A549 (cell line): ENCODE measurements around the gene KRT38. TPM values are rescaled to one million over a fixed set of nuclear protein-coding genes. Genes with fewer than 3 reads are reported as not detected.

Experiments used
- ATAC-seq, 2 experiments: fragments of 200-7000 bp in 1 of 2; fragments of >200 bp in 1 of 2; cut with Nextera tagmentation in 1 of 2; cut with Tn5 transposase in 1 of 2; 3 replicates each; pipeline versions ENCODE4 v1.8.0 to v1.9.1; 2018 to 2020; ENCODE audit warnings: mild to moderate bottlenecking in 1 of 2, moderate library complexity in 1 of 2
- CTCF ChIA-PET: fragments of 300-600 bp; sonication (Branson Sonifier 250); formaldehyde crosslinking; extraction: SDS; loops from one replicate; lab custom pipeline; 2021; ENCODE audit warnings: antibody characterized with exemption, inconsistent platforms; lab: Yijun Ruan, JAX
- POLR2A ChIA-PET: fragments of 350-600 bp; formaldehyde crosslinking; extraction: SDS; loops from one replicate; lab custom pipeline; 2021; ENCODE audit warnings: antibody characterized with exemption, inconsistent platforms; lab: Yijun Ruan, JAX
- DNase-seq, 2 experiments: peaks; one replicate each; pipeline versions ENCODE4 v3.0.0 to v3.0.0-alpha.2; 2011 to 2016; ENCODE audit warnings: low read depth in 1 of 2, low spot score in 1 of 2
- FAIRE-seq: peaks from 2 replicates; lab custom pipeline; 2011; peaks lifted over from hg19 to GRCh38; lab: Jason Lieb, UNC
- H3K27ac ChIP-seq, 2 experiments: fragments of >200 bp; sonication (Bioruptor Twin); formaldehyde crosslinking; 3 replicates each; pipeline ENCODE4 v1.5.1; 2016 to 2017
- H3K4me1 ChIP-seq: fragments of >200 bp; sonication (Bioruptor Twin); formaldehyde crosslinking; 3 replicates; pipeline ENCODE4 v1.6.1; 2016
- H3K4me2 ChIP-seq: fragments of >200 bp; sonication (Bioruptor Twin); formaldehyde crosslinking; 3 replicates; pipeline ENCODE4 v1.6.1; 2016
- H3K4me3 ChIP-seq: fragments of >200 bp; sonication (Bioruptor Twin); formaldehyde crosslinking; 3 replicates; pipeline ENCODE4 v1.5.1; 2016
- H3K9me3 ChIP-seq: fragments of >200 bp; sonication (Bioruptor Twin); formaldehyde crosslinking; 3 replicates; pipeline ENCODE4 v1.6.1; 2016
- CBX8 ChIP-seq: fragments of 200-600 bp; sonication (generic); IDR thresholded peaks from 2 replicates; pipeline ENCODE4 v1.6.1; 2016
- CEBPB ChIP-seq, 2 experiments: fragments of >200 bp in 1 of 2; sonication (Bioruptor Twin) in 1 of 2; formaldehyde crosslinking in 1 of 2; IDR thresholded peaks; 2 replicates each; pipeline ENCODE4 v1.6.1; 2012 to 2016
- CHD2 ChIP-seq: fragments of 150-350 bp; IDR thresholded peaks from 2 replicates; pipeline ENCODE4 v1.6.1; 2014; ENCODE audit warnings: low read length; ENCODE audit not compliant: partially characterized antibody
- ESRRA ChIP-seq: fragments of 150-350 bp; IDR thresholded peaks from 2 replicates; pipeline ENCODE4 v1.6.1; 2014; ENCODE audit warnings: mild to moderate bottlenecking, low read length, borderline replicate concordance
- FOSB ChIP-seq: fragments of 250-450 bp; sonication (Bioruptor Pico); IDR thresholded peaks from 2 replicates; pipeline ENCODE4 v1.5.0; 2020; ENCODE audit warnings: mild to moderate bottlenecking, moderate library complexity
- FOSL2 ChIP-seq, 2 experiments: fragments of 450-650 bp in 1 of 2; fragments of >200 bp in 1 of 2; sonication (Bioruptor Twin) in 1 of 2; formaldehyde crosslinking; IDR thresholded peaks; 2 replicates each; pipeline versions ENCODE4 v1.5.0 to v1.6.1; 2016 to 2020; ENCODE audit warnings: mild to moderate bottlenecking in 1 of 2, moderate library complexity in 1 of 2
- GATA3 ChIP-seq: IDR thresholded peaks from 2 replicates; pipeline ENCODE4 v1.6.1; 2012; ENCODE audit warnings: borderline replicate concordance
- HDAC2 ChIP-seq: fragments of 200-600 bp; sonication (generic); IDR thresholded peaks from 2 replicates; pipeline ENCODE4 v1.6.1; 2016
- HOXB5 ChIP-seq: fragments of 250-450 bp; sonication (Bioruptor Pico); IDR thresholded peaks from 2 replicates; pipeline ENCODE4 v1.5.0; 2020; ENCODE audit warnings: mild to moderate bottlenecking, moderate library complexity
- MAZ ChIP-seq: fragments of 150-350 bp; IDR thresholded peaks from 2 replicates; pipeline ENCODE4 v1.6.1; 2014; ENCODE audit warnings: antibody characterized with exemption, low read depth, low read length, borderline replicate concordance
- MYC ChIP-seq: IDR thresholded peaks from 2 replicates; pipeline ENCODE4 v1.6.1; 2012; ENCODE audit warnings: mild to moderate bottlenecking, inconsistent platforms, low read length, improper control_type of control experiment, borderline replicate concordance
- NFE2L2 ChIP-seq: fragments of 150-350 bp; conservative IDR thresholded peaks from 2 replicates; pipeline ENCODE4 v1.6.1; 2014; ENCODE audit warnings: low read length
- NR3C1 ChIP-seq: fragments of >200 bp; sonication (Bioruptor Twin); formaldehyde crosslinking; IDR thresholded peaks from 3 replicates; pipeline ENCODE4 v1.6.1; 2017
- RAD21 ChIP-seq, 2 experiments: fragments of >200 bp in 1 of 2; sonication (Bioruptor Twin) in 1 of 2; formaldehyde crosslinking in 1 of 2; IDR thresholded peaks in 1 of 2; conservative IDR thresholded peaks in 1 of 2; 2 replicates in 1 of 2; 3 replicates in 1 of 2; pipeline ENCODE4 v1.6.1; 2012 to 2018; ENCODE audit warnings: inconsistent platforms in 1 of 2
- RCOR1 ChIP-seq: fragments of 150-350 bp; IDR thresholded peaks from 2 replicates; pipeline ENCODE4 v1.6.1; 2014; ENCODE audit warnings: antibody characterized with exemption, low read length, low read depth
- RFX5 ChIP-seq: fragments of 450-650 bp; IDR thresholded peaks from 2 replicates; pipeline ENCODE4 v1.7.1; 2014; ENCODE audit warnings: antibody characterized with exemption, mild to moderate bottlenecking, moderate library complexity
- SREBF2 ChIP-seq: fragments of 450-650 bp; IDR thresholded peaks from 2 replicates; pipeline ENCODE4 v1.6.1; 2014; ENCODE audit warnings: mild to moderate bottlenecking, moderate library complexity
- ZC3H11A ChIP-seq: fragments of 450-650 bp; IDR thresholded peaks from 2 replicates; pipeline ENCODE4 v1.6.1; 2014; ENCODE audit warnings: antibody characterized with exemption, mild to moderate bottlenecking
- ZFP36 ChIP-seq: fragments of 450-650 bp; IDR thresholded peaks from 2 replicates; pipeline ENCODE4 v1.6.1; 2014; ENCODE audit warnings: borderline replicate concordance; ENCODE audit not compliant: partially characterized antibody
- WGBS: methylation state at CpG from one replicate; pipeline ENCODE4 v1.1.6; 2017; ENCODE audit errors: missing lambda C conversion rate; 5-methylcytosine and 5-hydroxymethylcytosine counted together
- polyA plus RNA-seq, 4 experiments: library from polyadenylated mRNA; depleted of rRNA in 3 of 4; stranded (reverse); fragments of >200 nt; fragmentation: RNase III in 1 of 4; extraction: RNeasy Plus Mini Kit Qiagen cat#74134 plus additional on column Dnase treatment in 1 of 4; gene quantifications; 2 replicates in 3 of 4; 3 replicates in 1 of 4; pipeline ENCODE4 v1.2.3, GENCODE V29; 2011 to 2017
- TF ChIP-seq, protein P1 (sequence below): IDR thresholded peaks from 2 replicates; pipeline ENCODE4 v1.6.1; 2012; ENCODE audit warnings: low read depth, borderline replicate concordance
- TF ChIP-seq, protein P2 (sequence below): fragments of 250-450 bp; sonication (Bioruptor Pico); IDR thresholded peaks from 2 replicates; pipeline ENCODE4 v1.5.0; 2021; ENCODE audit warnings: mild to moderate bottlenecking, moderate library complexity, borderline replicate concordance
- TF ChIP-seq, protein P3 (sequence below): fragments of 250-450 bp; sonication (Bioruptor Pico); IDR thresholded peaks from 2 replicates; pipeline ENCODE4 v1.5.0; 2020; ENCODE audit warnings: low read depth, mild to moderate bottlenecking, moderate library complexity

The KRT38 gene
- polyA plus RNA-seq, 2 of the 4 experiments (the other 2 are of a cell fraction): not detected

DNA sequence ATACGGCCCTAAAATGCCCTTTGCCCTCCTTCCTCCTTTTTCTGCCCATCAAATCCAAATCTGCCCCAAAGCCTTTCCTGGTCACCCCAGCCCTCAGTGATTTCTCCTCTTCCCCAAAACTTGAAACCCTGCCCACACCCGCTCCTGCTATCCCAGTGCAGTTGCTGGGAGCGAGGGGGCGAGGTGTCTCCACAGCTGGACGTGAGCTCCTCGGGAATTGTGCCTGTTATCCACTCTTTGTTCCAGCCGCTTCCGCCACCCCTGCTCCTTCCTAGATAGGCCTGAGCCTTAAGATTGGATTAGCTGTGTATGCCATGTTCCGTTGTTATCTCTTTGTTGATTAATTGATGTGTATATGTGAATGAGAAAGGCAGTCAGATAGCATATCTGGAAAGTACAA, 42.7 kb upstream of the KRT38 start:
- ATAC-seq (no peak), DNase-seq (no peak), FAIRE-seq (no peak)
- Histone ChIP-seq H3K9me3 (no peaks in the 10 kb centered on the region), H3K4me3 (no peak overlapping the region), H3K4me2 (no peak overlapping the region), H3K27ac (no peak overlapping the region), H3K4me1 (no peaks in the 10 kb centered on the region)
- POLR2A ChIA-PET: no interaction called here
- TF ChIP-seq FOSB (CRISPR knock-in tag) (no peak), CHD2 (no peak), MYC (no peak), HOXB5 (CRISPR knock-in tag) (no peak), ESRRA (no peak), SREBF2 (no peak), CBX8 (no peak), FOSL2 (IDR thresholded peaks at IDR 0.05) (no peak), FOSL2 (CRISPR knock-in tag; IDR thresholded peaks at IDR 0.05) (no peak), MAZ (no peak), RCOR1 (no peak), NFE2L2 (no peak), RFX5 (no peak), RAD21 (conservative IDR thresholded peaks at IDR 0.05 in 1 of 2, IDR thresholded peaks at IDR 0.05 in 1 of 2) (no peak), CEBPB (IDR thresholded peaks at IDR 0.05) (no peak), ZFP36 (no peak)
- TF ChIP-seq, protein P1, sequence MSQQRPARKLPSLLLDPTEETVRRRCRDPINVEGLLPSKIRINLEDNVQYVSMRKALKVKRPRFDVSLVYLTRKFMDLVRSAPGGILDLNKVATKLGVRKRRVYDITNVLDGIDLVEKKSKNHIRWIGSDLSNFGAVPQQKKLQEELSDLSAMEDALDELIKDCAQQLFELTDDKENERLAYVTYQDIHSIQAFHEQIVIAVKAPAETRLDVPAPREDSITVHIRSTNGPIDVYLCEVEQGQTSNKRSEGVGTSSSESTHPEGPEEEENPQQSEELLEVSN: no peak
- TF ChIP-seq, protein P2, sequence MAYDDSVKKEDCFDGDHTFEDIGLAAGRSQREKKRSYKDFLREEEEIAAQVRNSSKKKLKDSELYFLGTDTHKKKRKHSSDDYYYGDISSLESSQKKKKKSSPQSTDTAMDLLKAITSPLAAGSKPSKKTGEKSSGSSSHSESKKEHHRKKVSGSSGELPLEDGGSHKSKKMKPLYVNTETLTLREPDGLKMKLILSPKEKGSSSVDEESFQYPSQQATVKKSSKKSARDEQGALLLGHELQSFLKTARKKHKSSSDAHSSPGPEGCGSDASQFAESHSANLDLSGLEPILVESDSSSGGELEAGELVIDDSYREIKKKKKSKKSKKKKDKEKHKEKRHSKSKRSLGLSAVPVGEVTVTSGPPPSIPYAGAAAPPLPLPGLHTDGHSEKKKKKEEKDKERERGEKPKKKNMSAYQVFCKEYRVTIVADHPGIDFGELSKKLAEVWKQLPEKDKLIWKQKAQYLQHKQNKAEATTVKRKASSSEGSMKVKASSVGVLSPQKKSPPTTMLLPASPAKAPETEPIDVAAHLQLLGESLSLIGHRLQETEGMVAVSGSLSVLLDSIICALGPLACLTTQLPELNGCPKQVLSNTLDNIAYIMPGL (CRISPR knock-in tag): no peak
- WGBS: 85% methylated on average over 9 of the region's 9 CpGs
- CTCF ChIA-PET: interaction anchor here (0.6 to 5.7 kb wide), 7 partner anchors 13 to 1606 kb away, joined by 3 to 31 read pairs (median 5); no protein-coding TSS in a partner anchor

DNA sequence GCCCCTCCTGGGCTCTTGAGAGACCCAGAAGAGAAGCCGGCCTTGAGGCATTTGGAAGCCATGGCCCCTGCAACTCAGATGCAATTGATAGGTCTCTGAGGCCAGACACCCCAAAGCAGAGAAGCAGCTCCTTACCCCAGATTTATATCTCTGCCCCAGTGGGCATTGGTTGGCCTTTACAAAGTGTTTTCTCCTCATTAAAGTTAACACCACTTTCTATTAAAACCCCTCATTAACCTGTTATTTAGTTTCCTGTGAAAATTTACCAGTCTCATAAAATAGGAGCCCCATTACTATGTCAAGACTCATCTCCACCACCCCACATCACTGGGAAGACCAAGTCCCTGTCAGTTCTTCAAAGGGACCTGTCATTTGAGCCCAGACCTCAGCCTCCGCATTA, 40.3 kb upstream of the KRT38 start, which contains the start of gene KRT35:
Gene KRT35 (minus strand): TSS at position 116 of the 400 bp plus-strand sequence. CDS start 54 bp downstream, at position 62.
- FAIRE-seq (no peak), ATAC-seq (no peak), DNase-seq (no peak)
- Histone ChIP-seq H3K4me3 (no peak within 1 kb of the TSS), H3K4me2 (no peak within 1 kb of the TSS), H3K27ac (no peak within 1 kb of the TSS), H3K9me3 (no peaks in the 10 kb centered on the region), H3K4me1 (no peaks in the 10 kb centered on the region)
- POLR2A ChIA-PET: no interaction called here
- CTCF ChIA-PET: interaction anchor here (1.2 to 3.8 kb wide), 4 partner anchors 9 to 98 kb away, joined by 4 to 20 read pairs (median 5); partner anchors contain the start of gene KRT36
- 84% methylated on average over 2 of the region's 2 CpGs for WGBS
- TF ChIP-seq SREBF2 (no peak), MYC (no peak), ZC3H11A (no peak), GATA3 (no peak), HDAC2 (no peak), NR3C1 (no peak)
- TF ChIP-seq, protein P3, sequence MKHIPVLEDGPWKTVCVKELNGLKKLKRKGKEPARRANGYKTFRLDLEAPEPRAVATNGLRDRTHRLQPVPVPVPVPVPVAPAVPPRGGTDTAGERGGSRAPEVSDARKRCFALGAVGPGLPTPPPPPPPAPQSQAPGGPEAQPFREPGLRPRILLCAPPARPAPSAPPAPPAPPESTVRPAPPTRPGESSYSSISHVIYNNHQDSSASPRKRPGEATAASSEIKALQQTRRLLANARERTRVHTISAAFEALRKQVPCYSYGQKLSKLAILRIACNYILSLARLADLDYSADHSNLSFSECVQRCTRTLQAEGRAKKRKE (CRISPR knock-in tag): no peak
